Tibial nerve (tissue), 4 donors: ENCODE measurements around the gene GDI2.

Experiments
- CTCF ChIP-seq, 5 experiments: fragments of 200-600 bp in 3 of 5; fragments of 450-650 bp in 2 of 5; sonication (generic) in 3 of 5; IDR thresholded peaks; one replicate each; pipeline ENCODE4 v1.5.1; 2016 to 2019; ENCODE audit warnings: antibody characterized with exemption in 5 of 5, mild to moderate bottlenecking in 3 of 5, moderate library complexity in 2 of 5
- EP300 ChIP-seq, 2 donors: sonication (generic); formaldehyde crosslinking; IDR thresholded peaks; one replicate each; pipeline ENCODE4 v1.6.1; 2017; ENCODE audit warnings: antibody characterized with exemption in 2 of 2, mild to moderate bottlenecking in 1 of 2

- no peak for TF ChIP-seq CTCF (IDR thresholded peaks at IDR 0.05)
- TF ChIP-seq EP300 (IDR thresholded peaks at IDR 0.05) = no peak
Observed at GRCh38 chr10:5776136-5776880, 36.9 kb downstream of the GDI2 start.
